CD8-positive, alpha-beta memory T cell (primary cell): ENCODE data around the gene FIGN. TPM values are rescaled to one million over a fixed set of nuclear protein-coding genes. Genes with fewer than 3 reads are reported as not detected.

ENCODE experiments used
- CTCF ChIA-PET: fragments of 350-600 bp; sonication (Branson Sonifier 250); formaldehyde crosslinking; loops from one replicate; lab custom pipeline; 2021; ENCODE audit warnings: antibody characterized with exemption; lab: Charles Lee
- POLR2A ChIA-PET: fragments of 350-600 bp; sonication (Branson Sonifier 250); formaldehyde crosslinking; loops from one replicate; lab custom pipeline; 2021; ENCODE audit warnings: antibody characterized with exemption; lab: Charles Lee
- DNase-seq, 5 donors: peaks; one replicate each; pipeline versions ENCODE4 v3.0.0 to v3.0.0-alpha.2; 2020 to 2022; ENCODE audit warnings: mixed read lengths in 1 of 5
- H3K27ac ChIP-seq: one replicate; pipeline ENCODE4 v1.7.0; 2013; ENCODE audit warnings: low read depth, mild to moderate bottlenecking, low read length, moderate library complexity
- H3K27me3 ChIP-seq: 2 replicates; pipeline ENCODE4 v1.7.0; 2013; ENCODE audit warnings: low read length, mild to moderate bottlenecking; ENCODE audit not compliant: insufficient read depth, poor library complexity, severe bottlenecking
- H3K36me3 ChIP-seq: 2 replicates; pipeline ENCODE4 v1.7.0; 2013; ENCODE audit warnings: mild to moderate bottlenecking, low read length, moderate library complexity; ENCODE audit not compliant: insufficient read depth
- H3K4me1 ChIP-seq: 2 replicates; pipeline ENCODE4 v1.7.0; 2013; ENCODE audit warnings: mild to moderate bottlenecking, low read length, moderate library complexity; ENCODE audit not compliant: insufficient read depth
- H3K4me3 ChIP-seq: 2 replicates; pipeline ENCODE4 v1.7.0; 2013; ENCODE audit warnings: mild to moderate bottlenecking, low read length
- H3K9me3 ChIP-seq: 2 replicates; pipeline ENCODE4 v1.7.0; 2013; ENCODE audit warnings: mild to moderate bottlenecking, low read length
- H3K27ac Mint-ChIP-seq, 8 donors: one replicate each; pipeline ENCODE4 v1.8.0; 2020 to 2021; ENCODE audit warnings: mixed read lengths in 8 of 8, mild to moderate bottlenecking in 6 of 8, inconsistent platforms in 3 of 8, moderate library complexity in 3 of 8
- H3K27me3 Mint-ChIP-seq, 2 donors: one replicate each; pipeline ENCODE4 v1.8.0; 2020 to 2021; ENCODE audit warnings: mixed read lengths in 2 of 2, mild to moderate bottlenecking in 1 of 2, moderate library complexity in 1 of 2
- H3K36me3 Mint-ChIP-seq, 3 donors: one replicate each; pipeline ENCODE4 v1.8.0; 2020 to 2021; ENCODE audit warnings: mixed read lengths in 3 of 3, inconsistent platforms in 1 of 3, mild to moderate bottlenecking in 1 of 3
- H3K4me1 Mint-ChIP-seq, 3 donors: one replicate each; pipeline ENCODE4 v1.8.0; 2020 to 2021; ENCODE audit warnings: mixed read lengths in 3 of 3, inconsistent platforms in 1 of 3, mild to moderate bottlenecking in 1 of 3
- H3K4me3 Mint-ChIP-seq, 7 donors: one replicate each; pipeline ENCODE4 v1.8.0; 2020 to 2021; ENCODE audit warnings: mixed read lengths in 7 of 7, mild to moderate bottlenecking in 6 of 7, moderate library complexity in 4 of 7, inconsistent platforms in 2 of 7
- H3K9me3 Mint-ChIP-seq, 5 donors: one replicate each; pipeline ENCODE4 v1.8.0; 2020 to 2022; ENCODE audit warnings: mixed read lengths in 5 of 5, mild to moderate bottlenecking in 3 of 5, moderate library complexity in 2 of 5, inconsistent platforms in 1 of 5
- polyA plus RNA-seq: library from polyadenylated mRNA; unstranded; fragments of 300-500 nt; fragmentation: Illumina TruSeq; gene quantifications from one replicate; pipeline ENCODE4 v1.2.3, GENCODE V29; 2021
- total RNA-seq, 2 experiments: library from RNA; stranded (reverse); gene quantifications; one replicate each; pipeline ENCODE4 v1.2.3, GENCODE V29; 2021

Gene FIGN
- total and polyA plus RNA-seq, 3 experiments from 2014 or later: not detected

- H3K36me3 Mint-ChIP-seq: no peaks in the 10 kb centered on the region
- no peak for DNase-seq
- Histone ChIP-seq H3K4me1 (no peaks in the 10 kb centered on the region), H3K9me3 (no peaks in the 10 kb centered on the region), H3K36me3 (no peaks in the 10 kb centered on the region), H3K27ac (no peak overlapping the region), H3K4me3 (no peak overlapping the region), H3K27me3 (no peaks in the 10 kb centered on the region)
- no peak overlapping the region for H3K4me3 Mint-ChIP-seq
- H3K4me1 Mint-ChIP-seq: no peaks in the 10 kb centered on the region
- ChIA-PET POLR2A (no interaction called here), CTCF (no interaction called here)
- no peaks in the 10 kb centered on the region for H3K27me3 Mint-ChIP-seq
- no peak overlapping the region for H3K27ac Mint-ChIP-seq
- H3K9me3 Mint-ChIP-seq: peaks cover 0 to 22% (median 6%) of the 10 kb centered on the region in 5 donors
These were observed 24.1 kb downstream of the FIGN start for GRCh38 chr2:163711699-163712098.

- no peak overlapping the region for H3K4me3 Mint-ChIP-seq
- H3K9me3 Mint-ChIP-seq: peaks cover 0 to 20% (median 6%) of the 10 kb centered on the region in 5 donors
These were observed 24.6 kb downstream of the FIGN start for GRCh38 chr2:163711258-163711657.

GRCh38 chr2:163709270-163709669, 26.5 kb downstream of the FIGN start:
- no peaks in the 10 kb centered on the region for H3K27me3 ChIP-seq
- Mint-ChIP-seq H3K27me3 (no peaks in the 10 kb centered on the region), H3K27ac (no peak overlapping the region), H3K4me3 (no peak overlapping the region), H3K36me3 (no peaks in the 10 kb centered on the region), H3K4me1 (no peaks in the 10 kb centered on the region), H3K9me3 (peaks cover 0 to 12% (median 3%) of the 10 kb centered on the region in 5 donors)
- H3K4me1 ChIP-seq: no peaks in the 10 kb centered on the region
- no peaks in the 10 kb centered on the region for H3K36me3 ChIP-seq
- H3K9me3 ChIP-seq: no peaks in the 10 kb centered on the region
- DNase-seq: no peak
- CTCF ChIA-PET: no interaction called here
- POLR2A ChIA-PET: no interaction called here
- no peak overlapping the region for H3K4me3 ChIP-seq
- H3K27ac ChIP-seq: no peak overlapping the region

More at GRCh38 chr2:163711258-163711657, 24.6 kb downstream of the FIGN start:
- Mint-ChIP-seq H3K4me1 (no peaks in the 10 kb centered on the region), H3K27ac (no peak overlapping the region), H3K36me3 (no peaks in the 10 kb centered on the region), H3K27me3 (no peaks in the 10 kb centered on the region)
- Histone ChIP-seq H3K4me1 (no peaks in the 10 kb centered on the region), H3K9me3 (no peaks in the 10 kb centered on the region), H3K27ac (no peak overlapping the region), H3K36me3 (no peaks in the 10 kb centered on the region), H3K27me3 (no peaks in the 10 kb centered on the region), H3K4me3 (no peak overlapping the region)
- POLR2A ChIA-PET: no interaction called here
- no peak for DNase-seq
- CTCF ChIA-PET: no interaction called here

GRCh38 chr2:163708265-163708664, 27.5 kb downstream of the FIGN start:
- H3K36me3 ChIP-seq: no peaks in the 10 kb centered on the region
- no peak overlapping the region for H3K27ac ChIP-seq
- DNase-seq: no peak
- H3K4me3 ChIP-seq: no peak overlapping the region
- Mint-ChIP-seq H3K4me1 (no peaks in the 10 kb centered on the region), H3K4me3 (no peak overlapping the region), H3K27me3 (no peaks in the 10 kb centered on the region), H3K36me3 (no peaks in the 10 kb centered on the region), H3K9me3 (peaks cover under 1 to 10% (median 3%) of the 10 kb centered on the region in 5 donors), H3K27ac (peak overlapping the region in 1 of 8 donors; percentile 34)
- H3K9me3 ChIP-seq: no peaks in the 10 kb centered on the region
- H3K4me1 ChIP-seq: no peaks in the 10 kb centered on the region
- ChIA-PET CTCF (no interaction called here), POLR2A (no interaction called here)
- no peaks in the 10 kb centered on the region for H3K27me3 ChIP-seq

- Histone ChIP-seq H3K27me3 (no peaks in the 10 kb centered on the region), H3K9me3 (no peaks in the 10 kb centered on the region), H3K4me1 (no peaks in the 10 kb centered on the region), H3K4me3 (no peak overlapping the region), H3K27ac (no peak overlapping the region), H3K36me3 (no peaks in the 10 kb centered on the region)
- H3K36me3 Mint-ChIP-seq: no peaks in the 10 kb centered on the region
- H3K9me3 Mint-ChIP-seq: peaks cover 1 to 21% (median 9%) of the 10 kb centered on the region in 5 donors
- ChIA-PET POLR2A (no interaction called here), CTCF (no interaction called here)
- no peak overlapping the region for H3K4me3 Mint-ChIP-seq
- DNase-seq: no peak
- no peaks in the 10 kb centered on the region for H3K27me3 Mint-ChIP-seq
- no peaks in the 10 kb centered on the region for H3K4me1 Mint-ChIP-seq
- no peak overlapping the region for H3K27ac Mint-ChIP-seq
These were observed 32.4 kb downstream of the FIGN start for GRCh38 chr2:163703386-163703785.

GRCh38 chr2:163701399-163702195, 34.2 kb downstream of the FIGN start:
- peaks cover 1 to 26% (median 9%) of the 10 kb centered on the region in 5 donors for H3K9me3 Mint-ChIP-seq
- no peaks in the 10 kb centered on the region for H3K27me3 Mint-ChIP-seq
- ChIA-PET POLR2A (no interaction called here), CTCF (no interaction called here)
- Histone ChIP-seq H3K27ac (no peak overlapping the region), H3K4me1 (no peaks in the 10 kb centered on the region), H3K27me3 (no peaks in the 10 kb centered on the region), H3K4me3 (no peak overlapping the region), H3K9me3 (no peaks in the 10 kb centered on the region), H3K36me3 (no peaks in the 10 kb centered on the region)
- H3K27ac Mint-ChIP-seq: no peak overlapping the region
- DNase-seq: no peak
- H3K4me1 Mint-ChIP-seq: no peaks in the 10 kb centered on the region
- H3K4me3 Mint-ChIP-seq: no peak overlapping the region
- no peaks in the 10 kb centered on the region for H3K36me3 Mint-ChIP-seq

GRCh38 chr2:163698857-163699256, 37.0 kb downstream of the FIGN start:
- H3K27me3 ChIP-seq: no peaks in the 10 kb centered on the region
- H3K9me3 ChIP-seq: no peaks in the 10 kb centered on the region
- POLR2A ChIA-PET: no interaction called here
- no peak overlapping the region for H3K27ac ChIP-seq
- H3K36me3 ChIP-seq: no peaks in the 10 kb centered on the region
- H3K27me3 Mint-ChIP-seq: no peaks in the 10 kb centered on the region
- H3K4me1 Mint-ChIP-seq: no peaks in the 10 kb centered on the region
- H3K36me3 Mint-ChIP-seq: no peaks in the 10 kb centered on the region
- DNase-seq: no peak
- H3K4me3 Mint-ChIP-seq: no peak overlapping the region
- no peak overlapping the region for H3K27ac Mint-ChIP-seq
- no peak overlapping the region for H3K4me3 ChIP-seq
- no peaks in the 10 kb centered on the region for H3K4me1 ChIP-seq
- CTCF ChIA-PET: no interaction called here
- peaks cover 3 to 39% (median 14%) of the 10 kb centered on the region in 5 donors for H3K9me3 Mint-ChIP-seq

- POLR2A ChIA-PET: no interaction called here
- H3K36me3 ChIP-seq: no peaks in the 10 kb centered on the region
- H3K4me3 Mint-ChIP-seq: no peak overlapping the region
- H3K9me3 Mint-ChIP-seq: peaks cover 3 to 39% (median 12%) of the 10 kb centered on the region in 5 donors
- H3K4me1 Mint-ChIP-seq: no peaks in the 10 kb centered on the region
- no peak overlapping the region for H3K4me3 ChIP-seq
- H3K27ac Mint-ChIP-seq: no peak overlapping the region
- no peak overlapping the region for H3K27ac ChIP-seq
- H3K4me1 ChIP-seq: no peaks in the 10 kb centered on the region
- H3K36me3 Mint-ChIP-seq: no peaks in the 10 kb centered on the region
- no peak for DNase-seq
- no peaks in the 10 kb centered on the region for H3K27me3 Mint-ChIP-seq
- no peaks in the 10 kb centered on the region for H3K27me3 ChIP-seq
- CTCF ChIA-PET: no interaction called here
- H3K9me3 ChIP-seq: no peaks in the 10 kb centered on the region
These were observed 37.8 kb downstream of the FIGN start for GRCh38 chr2:163697846-163698637.
